NCI-H1930 (cell line): ENCODE data around the gene ERC2.

Experiments used
- DNase-seq, 2 experiments: peaks; one replicate each; lab custom pipeline; 2025; lab: John Stamatoyannopoulos, UW

Gene ERC2

DNA sequence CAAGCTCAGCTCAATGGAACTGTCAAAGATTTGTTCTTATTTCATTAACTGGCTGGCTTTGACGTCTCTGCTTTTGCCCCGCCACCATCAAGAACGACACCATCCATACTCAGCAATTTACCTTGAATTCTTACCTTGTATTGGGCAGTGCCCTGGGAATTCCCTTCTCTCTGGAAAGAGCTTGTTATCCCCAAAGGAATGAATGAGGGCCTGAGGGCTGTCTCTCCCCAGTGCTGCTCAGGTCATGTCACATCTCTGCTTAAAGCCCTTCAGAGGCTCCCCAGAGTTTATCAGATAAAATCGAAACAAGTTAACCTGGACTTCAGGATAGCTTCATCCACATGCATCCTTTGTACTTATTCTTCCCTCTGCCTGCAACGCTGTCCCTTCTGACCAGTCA lies 975.3 kb downstream of the ERC2 start:
- DNase-seq = no peak

DNA sequence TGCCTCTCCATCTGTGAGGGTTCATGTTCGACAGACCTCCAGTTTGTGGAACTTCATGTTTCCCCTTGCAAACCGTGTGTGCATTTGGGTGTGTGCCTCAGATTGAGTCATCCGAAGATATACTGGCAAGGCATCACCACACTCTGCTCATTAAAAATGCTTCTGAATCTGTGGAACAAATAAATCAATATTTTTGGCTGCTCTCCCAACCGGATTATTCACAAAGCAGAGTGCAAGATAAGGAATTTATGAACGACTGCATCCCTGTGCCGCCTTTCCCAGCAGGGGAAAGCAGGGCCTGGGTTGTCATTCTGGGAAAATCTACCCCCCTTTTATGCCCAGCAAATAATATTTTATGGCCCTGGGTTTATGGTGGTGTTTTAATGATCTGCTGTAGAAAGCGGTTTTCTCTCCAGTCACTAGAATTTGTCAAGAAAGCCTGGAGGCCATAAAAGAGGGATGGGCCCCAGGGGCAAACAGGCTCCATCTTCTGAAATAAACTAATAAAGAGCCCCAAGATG lies 976.9 kb downstream of the ERC2 start:
- DNase-seq = no peak

DNA sequence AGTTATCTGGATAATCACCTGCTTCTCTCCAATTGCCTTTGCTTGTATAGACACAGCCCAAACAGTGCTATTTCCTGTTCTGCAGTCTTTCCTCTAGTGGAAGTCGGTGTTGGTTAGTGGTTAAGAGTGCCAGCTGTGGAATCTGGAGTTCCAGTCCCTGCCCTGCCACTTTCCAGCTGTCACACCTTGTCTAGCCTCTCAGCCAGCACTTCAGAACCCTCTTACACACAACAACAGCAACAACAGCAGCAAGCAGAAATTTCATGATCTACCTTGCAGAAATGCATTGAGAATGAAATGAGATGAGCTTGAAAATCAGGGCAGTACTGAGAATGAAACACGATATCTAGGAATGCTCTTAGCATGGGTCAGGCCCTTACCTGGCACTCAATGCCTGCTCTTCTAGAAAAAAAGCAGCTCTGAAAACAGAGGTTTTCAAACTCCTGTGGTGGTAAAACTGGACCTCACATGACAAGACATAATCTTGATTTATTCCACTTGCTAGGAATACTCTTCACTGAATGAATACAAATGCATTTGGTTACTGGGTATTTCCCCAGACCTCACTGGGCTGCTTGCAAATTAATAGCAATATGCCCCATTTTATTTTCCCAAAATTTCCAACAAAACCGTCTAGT lies 977.9 kb downstream of the ERC2 start:
- DNase-seq = no peak

DNA sequence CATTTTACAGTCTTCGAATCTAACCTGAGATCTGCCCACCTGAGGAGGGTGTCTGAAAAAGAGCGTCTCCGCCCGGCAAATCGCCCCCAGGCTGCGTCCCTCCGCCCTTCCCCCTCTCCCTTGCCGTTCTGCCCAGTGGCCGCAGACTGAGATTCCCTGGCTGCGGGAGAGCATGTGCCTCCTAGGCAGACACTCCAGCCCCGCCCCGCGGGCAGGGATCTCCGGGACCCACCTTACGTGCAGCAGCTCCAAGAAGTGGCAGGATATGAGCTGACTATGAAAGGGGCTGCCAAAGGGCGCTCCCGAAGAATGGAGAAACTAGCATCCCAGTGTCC lies 978.5 kb downstream of the ERC2 start:
- DNase-seq = no peak

DNA sequence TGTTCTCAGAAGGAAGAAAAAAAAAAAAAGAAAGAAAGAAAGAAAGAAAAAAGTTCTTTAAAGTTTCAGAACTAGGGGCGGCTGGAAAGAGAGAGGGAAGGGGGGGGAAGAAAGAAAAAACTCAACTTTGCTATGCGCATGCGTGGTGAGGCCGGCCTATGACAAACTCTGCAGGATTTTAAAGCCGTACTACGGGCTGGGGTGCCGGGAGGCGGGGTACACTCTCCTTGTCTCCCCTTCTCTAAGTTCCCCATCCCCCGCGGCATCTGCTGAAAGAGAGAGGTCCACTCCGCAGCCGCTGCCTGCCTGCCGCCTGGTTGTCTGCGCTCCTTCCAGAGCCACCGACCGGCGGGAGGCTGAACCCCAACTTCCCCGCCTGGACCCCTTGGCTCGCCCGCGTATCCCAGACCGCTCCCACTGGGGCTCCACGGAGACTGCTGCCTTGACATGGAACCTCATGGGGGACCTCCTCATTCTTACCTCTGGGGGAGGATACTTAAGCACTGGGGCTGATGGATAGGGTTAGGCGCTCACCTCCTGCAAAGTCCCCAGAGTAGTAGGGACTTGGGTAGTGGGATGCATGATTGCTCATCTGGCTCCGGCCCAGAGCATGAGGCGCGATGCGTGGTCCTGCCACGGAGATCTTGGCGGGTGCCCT lies 979.7 kb downstream of the ERC2 start:
- DNase-seq = no peak

DNA sequence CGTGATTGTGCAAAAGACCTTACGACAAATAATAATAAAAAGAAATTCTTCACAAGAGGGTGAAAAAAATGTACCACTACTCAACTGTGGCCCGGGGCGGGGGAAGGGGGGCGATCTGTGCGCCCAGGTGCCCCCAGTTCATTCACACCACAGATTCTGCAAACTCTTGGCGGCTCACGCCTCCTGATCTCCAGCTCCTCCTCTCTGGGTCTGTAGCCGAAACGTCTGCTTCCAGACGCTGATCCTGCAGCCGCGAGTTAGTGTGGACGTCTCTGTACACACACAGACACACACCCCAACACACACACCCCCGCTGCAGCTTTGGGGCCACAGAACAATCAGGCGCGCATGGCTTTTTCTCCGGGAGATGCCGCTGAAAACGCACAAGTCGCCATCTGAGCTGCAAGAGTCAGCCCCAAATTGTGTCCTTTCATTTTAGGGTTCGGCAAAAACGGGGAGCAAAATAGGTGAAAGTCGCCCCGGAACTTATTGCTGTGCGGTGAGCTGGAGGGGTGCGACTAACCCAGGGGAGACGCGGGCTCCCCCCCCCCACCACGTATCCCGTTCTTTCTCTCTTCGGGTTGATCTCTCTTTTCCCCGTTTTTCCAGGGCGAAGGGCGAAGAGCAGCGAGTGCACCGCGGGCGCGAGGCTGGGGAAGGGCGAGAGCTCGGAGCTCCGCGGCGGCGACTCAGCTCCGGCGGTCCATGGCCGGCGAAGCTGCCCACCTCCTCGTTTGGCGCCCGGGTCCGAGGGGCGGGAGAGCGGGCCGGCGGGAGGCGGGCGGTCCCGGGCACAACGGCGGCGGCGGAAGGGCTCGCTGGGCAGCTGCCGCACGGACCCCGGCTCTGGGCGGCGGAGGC lies 980.7 kb downstream of the ERC2 start:
- DNase-seq = peak; percentile 10

DNA sequence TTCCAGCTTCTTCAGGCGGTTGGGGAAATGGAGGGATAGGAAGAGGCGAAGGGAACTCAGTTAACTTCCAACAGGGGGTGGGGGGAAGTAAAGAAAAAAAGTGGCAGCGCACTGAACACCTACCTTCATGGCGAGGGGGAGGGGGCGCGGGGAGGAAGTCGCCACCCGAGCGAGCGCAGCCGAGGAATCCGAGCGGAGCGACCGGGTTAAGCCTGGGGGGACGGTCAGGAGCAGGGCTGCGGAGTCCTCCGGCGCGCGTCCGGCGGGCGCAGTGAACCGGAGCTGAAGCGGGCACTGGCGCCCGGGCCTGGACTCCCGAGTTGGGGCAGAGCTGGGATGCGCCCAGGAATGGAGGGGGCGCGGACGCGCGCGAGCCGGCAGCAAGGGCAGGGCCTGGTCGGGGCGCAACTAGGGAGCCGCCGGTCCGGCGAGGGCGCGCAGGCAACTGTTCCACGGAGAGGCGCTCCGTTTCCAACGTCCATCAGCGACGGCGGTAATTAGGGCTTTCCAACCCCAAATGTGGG lies 981.3 kb downstream of the ERC2 start, which contains the start of gene WNT5A:
Gene WNT5A (minus strand): TSS at position 450 of the 524 bp plus-strand sequence. CDS start 321 bp downstream, at position 129.
- DNase-seq = no peak

DNA sequence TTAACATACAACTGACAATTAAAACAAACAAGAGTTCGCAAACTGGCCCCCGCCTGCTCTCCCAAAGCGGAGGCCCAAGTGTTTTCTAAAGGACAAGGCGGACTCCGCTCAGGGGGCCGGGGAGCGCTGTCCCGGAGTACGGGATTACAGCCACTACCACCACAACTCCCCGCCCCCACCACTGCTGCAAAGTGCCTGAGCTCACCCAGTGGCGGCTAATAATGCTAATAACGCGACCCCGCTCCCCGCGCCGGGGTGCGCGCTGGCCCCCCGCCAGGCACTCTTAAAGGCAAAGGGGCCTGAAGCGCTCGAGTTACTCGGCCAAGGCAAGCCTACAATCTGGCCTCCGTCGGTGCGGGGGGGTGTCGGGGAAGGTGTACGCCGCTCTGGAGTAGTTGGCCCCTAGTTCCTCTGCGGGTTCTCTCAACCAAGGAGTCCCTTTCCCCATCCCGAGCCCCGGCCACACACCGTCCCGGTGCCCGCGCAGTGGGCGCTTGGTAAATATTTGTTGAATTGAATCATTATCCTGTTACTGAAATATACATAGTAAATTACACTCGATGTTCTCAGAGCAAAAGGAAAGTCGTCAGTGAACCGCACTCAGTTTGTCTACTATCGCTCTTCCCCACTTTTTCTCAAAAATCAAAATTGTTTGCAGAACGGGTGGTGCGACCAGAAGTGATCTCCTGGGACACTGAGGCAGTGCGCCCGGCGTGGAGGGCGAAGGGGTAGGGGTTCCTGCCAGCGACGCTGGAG lies 982.0 kb downstream of the ERC2 start:
- DNase-seq = no peak

DNA sequence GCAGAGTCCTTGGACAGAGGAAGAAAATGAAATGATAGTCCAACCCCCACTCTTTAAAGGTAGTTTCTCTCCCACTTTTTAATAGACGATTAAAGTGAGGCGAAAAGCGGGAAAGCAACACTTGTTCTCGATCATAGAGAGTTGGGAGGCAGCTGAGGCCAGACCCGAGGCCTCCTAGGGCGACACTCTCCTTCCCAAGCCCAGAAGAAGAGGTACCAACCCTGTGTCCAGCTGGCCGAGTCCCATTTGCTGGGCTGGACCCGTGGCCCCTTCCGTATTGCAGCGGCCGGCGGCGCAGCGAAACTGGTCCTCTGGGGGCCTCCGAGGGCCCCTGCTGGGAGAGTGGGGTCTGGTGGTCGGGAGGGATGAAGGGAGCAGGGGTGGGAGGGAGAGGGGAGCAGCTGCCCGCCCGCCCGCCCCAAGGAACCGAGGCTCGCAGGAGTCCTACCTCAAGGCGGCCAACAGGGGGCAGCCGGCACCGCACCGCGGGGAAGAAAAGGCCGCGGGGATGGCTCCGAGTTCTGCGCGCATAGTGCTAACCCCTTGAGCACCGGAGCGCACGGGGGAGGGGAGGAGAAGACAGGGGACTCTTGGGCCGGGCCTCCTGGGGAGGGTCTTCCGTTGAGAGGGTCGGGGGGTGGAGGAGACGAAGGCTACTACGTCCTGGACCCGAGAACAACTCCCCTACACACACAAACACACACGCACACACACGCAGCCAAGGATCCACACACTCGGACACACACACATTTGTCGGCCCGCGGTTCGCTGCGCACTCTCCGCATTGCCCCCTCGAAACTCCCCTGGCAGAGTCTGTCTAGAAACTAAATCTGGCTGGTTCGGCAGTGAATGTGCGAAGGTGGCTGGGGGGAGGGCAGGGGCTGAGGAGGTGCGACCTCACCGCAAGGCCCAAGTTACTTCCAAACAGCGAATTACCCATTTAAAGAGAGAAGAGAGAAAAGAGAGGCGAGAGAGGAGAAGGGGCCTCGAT lies 983.2 kb downstream of the ERC2 start:
- DNase-seq = no peak

DNA sequence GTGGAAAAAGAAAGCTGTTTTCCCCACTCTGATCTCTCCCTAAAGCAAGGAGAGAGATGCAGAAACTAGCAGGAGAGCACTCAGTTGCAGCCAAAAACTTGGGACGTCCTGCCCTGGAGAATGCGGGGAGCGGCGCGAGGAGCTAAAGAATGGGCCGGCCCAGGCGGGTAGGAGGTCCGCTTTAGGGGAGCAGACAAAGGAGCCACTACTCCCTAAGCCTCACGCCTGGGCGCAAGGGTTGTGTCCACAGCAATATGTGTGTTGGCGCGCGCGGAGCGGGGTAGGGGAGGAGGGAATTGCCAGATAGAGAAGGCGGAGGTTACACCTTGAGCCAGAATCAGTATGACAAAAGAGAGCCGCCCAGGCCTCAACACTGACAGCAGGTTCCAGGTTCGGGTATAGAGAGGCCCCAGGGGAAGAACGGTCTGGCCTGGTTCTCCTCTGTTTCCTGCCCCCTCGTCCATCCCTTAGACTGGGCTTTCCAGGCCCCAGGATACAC lies 984.0 kb downstream of the ERC2 start:
- DNase-seq = no peak

DNA sequence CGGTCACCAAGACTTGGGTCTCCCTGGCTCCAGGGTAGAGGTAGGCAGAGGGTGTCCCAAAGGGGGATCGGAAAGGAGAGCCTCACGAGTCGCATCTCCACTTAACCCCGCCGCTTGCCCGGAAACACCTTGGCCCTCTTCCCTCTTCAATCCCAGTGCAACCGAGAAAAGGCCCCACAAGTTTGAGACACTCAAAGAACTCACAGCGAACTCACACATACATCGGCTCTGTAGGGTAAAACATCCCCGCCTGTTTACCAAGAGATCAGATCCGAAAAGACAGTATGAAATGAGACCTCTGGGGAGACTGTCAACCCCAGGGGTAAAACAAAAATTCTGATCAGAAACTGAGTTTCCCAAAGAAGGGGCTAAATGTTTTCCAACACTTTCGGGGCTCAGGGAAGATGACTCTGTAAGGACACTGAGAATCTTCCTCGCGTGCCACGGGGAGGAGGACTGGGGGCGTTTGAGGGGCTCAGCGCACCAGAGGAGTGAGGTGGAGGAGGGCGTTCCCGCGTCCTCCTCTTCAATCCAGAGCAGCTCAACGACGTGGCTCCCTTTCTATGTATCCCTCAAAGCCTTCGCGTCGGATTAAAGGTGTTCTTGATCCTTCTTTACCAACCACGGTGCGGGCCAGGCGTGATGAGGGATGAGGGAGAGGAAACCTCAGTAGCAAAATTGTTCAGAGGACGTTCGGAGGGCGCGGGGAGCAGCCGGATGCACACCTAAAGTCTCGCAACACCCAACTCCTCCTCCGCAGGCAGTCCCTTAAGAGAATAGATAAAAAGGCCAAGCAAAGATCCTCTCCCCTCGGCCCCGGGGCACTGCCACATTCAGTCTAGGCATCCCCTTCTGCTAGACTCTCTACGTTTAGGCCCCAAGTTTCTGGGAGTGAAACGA lies 984.8 kb downstream of the ERC2 start:
- DNase-seq = no peak

DNA sequence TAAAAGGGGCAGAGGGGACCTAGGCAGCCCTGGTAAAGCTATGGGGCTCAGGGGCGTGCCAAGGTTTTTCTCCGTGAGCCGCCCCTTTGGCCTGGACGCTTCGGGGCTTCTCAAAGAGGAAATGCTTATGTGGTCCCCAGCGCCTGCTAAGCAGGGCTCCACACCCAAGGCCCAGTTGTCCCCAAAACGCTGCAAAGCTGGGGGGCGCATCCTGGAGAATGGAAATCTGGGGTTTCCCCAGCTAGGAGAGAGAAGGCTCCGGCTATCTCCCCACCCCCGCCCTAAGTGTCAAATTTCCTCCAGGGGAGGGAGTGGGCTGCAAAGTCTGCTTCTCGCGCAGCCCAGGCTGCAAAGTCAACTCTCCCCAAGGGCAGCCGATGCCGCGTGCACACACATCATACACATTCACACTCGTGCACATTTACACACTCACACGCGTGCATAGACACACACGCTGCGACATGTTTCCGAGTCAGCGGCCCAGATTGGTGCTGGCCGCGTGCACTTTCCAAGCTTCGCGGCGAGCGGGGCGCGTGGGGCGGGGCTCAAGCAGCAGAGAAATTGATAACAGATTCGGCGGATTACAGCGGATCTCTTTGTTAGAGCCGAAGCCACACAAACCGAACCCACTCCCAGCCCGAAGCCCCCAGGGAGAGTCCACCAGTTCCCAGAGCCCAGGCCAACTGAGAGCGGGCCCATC lies 985.6 kb downstream of the ERC2 start:
- no peak for DNase-seq

DNA sequence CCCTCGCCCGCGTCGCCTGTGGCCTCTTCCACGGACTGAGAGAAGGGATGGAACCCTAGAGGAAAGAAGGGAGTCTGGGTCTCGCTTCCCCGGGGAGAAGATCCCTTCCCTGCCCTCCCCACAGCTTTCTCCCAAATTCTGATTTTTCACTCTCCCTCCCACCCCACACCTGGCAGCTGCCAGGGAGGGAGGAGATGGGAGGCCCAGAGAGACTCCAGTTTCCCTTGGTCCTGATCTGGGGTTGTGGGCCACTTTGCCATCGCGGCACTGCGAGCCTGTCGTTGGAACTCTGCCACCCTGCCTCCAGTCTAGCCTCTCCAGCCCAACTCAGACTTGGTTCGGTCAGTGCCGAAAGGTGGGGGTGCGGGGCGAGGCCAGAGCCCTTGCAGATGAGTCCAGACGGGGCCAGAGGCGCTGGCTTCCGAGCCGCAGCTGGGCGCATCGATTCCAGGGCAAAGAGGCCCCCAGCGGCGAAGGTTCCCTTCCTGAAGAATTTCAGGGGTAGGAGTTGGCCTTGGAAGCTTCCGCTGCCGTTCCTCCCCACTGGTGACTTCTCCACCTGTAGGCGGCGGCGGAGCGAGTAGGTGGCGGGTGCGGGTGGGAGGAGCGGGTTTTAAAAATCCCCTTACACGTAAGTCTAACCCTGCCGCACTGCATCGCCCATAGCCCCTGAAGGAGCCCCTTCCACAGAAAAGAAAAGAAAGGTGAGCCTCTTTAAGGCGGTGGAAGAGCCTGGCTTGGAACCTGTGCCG lies 986.3 kb downstream of the ERC2 start:
- DNase-seq = no peak

DNA sequence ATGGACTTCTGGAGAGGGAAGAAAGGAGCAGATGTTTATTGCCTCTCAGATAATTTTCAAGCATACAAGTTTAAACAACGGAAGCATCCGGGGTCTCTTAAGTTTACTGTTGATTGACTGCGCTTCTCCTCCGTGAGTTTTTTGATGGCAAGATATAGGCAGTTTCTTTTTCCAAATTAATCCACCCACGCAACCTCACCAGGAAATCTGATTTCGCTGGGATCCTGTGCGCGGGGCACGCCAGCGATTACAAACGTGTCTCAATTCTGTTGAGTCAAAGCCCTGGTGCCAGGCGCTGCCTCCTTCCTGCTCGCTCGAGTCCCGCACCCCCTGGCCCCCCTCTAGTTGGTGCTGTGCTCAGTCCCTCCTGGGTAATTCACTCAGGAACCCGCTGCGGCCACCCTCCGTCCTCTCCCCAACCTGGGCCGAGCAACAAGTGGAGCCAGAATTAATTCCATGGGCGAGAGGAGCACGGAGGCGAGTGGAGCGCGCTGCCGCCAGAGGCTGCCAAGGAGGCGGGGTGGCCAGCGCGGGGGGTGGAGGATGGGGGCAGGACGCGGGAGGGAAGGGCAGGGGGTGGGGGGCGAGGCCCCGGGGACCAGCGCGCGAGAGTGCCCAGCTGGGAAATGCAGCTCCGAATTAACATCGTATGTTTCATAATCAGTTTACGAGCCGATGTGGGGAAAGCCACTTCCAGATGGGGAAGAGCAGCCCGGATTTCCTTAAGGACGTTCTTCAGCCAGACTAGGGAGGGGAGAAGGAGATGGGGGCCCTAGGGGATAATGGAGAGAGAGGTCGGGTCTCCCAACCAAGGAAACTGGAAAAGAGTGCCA lies 987.1 kb downstream of the ERC2 start:
- no peak for DNase-seq

DNA sequence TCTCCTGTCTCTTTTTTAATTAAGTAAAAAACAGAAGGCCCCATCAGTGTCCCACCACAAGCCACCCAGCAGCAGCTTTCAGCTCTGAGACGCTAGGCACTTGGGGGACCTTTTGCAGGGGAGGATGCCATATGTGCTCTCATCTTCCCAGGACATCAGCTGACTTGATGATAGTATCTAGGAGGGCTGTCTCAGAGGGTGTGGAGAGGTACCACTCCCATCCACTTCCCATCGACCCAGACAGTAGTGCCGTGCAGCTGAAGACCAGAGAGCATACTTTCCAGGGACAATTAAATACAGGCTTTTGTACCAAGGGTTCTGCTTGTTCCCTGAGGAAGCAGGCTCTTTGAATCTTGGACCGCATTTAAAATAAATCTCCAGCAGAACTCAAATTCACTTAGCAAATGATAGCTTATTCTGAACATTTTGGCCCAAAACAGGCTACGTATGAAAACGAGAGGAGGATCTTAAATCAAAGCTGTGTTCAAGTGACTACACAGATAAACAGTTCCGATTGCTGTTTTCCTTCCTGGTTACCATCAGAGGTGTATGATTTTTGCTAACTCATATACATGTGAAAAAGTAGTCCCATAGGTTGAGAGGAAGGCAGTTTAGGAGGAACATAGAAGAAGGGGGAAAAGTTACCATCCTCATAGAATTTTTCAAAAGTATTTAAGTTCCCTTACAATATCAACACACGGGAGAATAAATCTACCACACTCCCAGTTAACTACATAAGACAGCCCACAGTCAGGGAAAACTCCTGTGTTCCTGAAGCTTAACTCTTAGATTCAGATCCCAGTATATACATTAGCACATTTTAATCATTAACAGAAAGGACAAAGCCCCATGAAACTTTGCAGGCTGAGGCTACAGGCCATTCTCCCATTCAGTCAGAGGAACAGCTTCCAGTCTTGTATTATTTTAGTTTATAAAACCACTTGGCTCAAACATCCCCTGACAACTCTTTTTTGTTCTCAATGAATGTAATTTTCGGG lies 990.7 kb downstream of the ERC2 start:
- no peak for DNase-seq

DNA sequence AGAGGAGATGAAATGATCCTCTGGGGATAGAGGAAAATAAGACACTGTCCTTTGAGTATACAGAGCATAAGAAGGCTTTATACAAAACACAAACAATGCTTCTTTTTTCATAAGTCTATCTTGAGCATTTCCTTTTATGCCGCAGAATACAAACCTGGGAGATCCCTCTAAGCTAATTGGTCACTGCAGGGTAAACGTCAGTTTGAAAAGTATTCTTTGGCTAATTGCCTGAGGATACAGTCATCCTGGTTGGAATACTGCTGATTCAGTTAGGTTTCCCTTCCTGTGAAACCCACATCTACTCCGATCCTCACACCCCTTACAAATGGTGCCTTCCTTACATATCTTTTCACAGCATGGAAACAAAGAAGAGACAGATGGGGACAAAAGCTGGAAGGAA lies 991.8 kb downstream of the ERC2 start:
- no peak for DNase-seq
